GM12801 (cell line): Measurements from ENCODE around the gene SCIMP.

Experiments
- TF ChIP-seq, protein P1 (sequence below): IDR thresholded peaks from one replicate; pipeline ENCODE4 v1.5.1; 2011; ENCODE audit warnings: control low read depth; ENCODE audit not compliant: insufficient read length; ENCODE audit errors: extremely low read depth

Gene SCIMP

DNA sequence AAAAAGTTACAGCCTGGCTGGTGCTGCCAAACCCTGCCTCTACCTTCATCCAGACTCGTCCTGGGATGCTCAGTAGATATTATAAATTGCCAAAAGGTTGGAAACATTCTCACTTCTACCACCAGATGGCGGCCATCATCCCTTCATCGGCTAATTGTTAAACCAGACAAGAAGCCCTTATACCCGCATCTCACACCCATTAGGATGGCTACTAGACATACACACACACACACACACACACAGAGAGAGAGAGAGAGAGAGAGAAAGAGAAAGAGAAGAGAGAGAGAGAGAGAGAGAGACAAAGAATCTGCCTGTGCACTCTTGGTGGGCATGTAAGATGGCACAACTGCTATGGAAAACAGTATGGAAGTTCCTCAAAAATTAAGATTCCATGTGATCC lies 15.0 kb upstream of the SCIMP start:
- TF ChIP-seq, protein P1, sequence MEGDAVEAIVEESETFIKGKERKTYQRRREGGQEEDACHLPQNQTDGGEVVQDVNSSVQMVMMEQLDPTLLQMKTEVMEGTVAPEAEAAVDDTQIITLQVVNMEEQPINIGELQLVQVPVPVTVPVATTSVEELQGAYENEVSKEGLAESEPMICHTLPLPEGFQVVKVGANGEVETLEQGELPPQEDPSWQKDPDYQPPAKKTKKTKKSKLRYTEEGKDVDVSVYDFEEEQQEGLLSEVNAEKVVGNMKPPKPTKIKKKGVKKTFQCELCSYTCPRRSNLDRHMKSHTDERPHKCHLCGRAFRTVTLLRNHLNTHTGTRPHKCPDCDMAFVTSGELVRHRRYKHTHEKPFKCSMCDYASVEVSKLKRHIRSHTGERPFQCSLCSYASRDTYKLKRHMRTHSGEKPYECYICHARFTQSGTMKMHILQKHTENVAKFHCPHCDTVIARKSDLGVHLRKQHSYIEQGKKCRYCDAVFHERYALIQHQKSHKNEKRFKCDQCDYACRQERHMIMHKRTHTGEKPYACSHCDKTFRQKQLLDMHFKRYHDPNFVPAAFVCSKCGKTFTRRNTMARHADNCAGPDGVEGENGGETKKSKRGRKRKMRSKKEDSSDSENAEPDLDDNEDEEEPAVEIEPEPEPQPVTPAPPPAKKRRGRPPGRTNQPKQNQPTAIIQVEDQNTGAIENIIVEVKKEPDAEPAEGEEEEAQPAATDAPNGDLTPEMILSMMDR, result no peak

DNA sequence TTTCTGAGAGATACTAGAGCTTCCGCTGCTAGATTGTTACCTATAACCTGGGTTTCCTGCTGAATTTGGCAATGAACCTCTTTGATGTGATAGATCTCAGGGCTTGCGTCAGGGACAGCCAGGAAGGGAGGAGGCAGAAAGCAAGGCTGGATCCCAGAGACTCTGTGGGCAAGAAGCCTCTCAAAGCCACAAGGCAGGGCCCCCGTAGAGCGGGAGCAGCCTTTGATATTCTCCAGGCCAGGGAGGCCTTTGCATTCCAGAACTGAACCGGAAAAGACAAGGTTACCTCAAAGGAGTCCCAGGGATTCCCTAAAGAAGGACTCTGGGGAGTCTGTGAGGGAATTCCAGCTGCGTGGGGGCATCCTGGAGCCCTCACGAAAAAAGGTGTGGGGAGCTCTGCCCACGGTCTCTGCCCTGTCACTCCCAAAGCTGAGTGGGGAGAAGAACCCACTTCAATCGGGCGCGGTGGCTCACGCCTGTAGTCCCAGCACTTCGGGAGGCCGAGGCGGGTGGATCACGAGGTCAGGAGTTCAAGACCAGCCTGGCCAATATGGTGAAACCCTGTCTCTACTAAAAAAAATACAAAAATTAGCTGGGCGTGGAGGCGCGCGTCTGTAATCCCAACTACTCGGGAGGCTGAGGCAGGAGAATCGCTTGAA lies 14.3 kb upstream of the SCIMP start:
- TF ChIP-seq, protein P1, result no peak

GRCh38 chr17:5247621-5248020 lies 13.0 kb upstream of the SCIMP start:
- TF ChIP-seq, protein P1, result no peak

DNA sequence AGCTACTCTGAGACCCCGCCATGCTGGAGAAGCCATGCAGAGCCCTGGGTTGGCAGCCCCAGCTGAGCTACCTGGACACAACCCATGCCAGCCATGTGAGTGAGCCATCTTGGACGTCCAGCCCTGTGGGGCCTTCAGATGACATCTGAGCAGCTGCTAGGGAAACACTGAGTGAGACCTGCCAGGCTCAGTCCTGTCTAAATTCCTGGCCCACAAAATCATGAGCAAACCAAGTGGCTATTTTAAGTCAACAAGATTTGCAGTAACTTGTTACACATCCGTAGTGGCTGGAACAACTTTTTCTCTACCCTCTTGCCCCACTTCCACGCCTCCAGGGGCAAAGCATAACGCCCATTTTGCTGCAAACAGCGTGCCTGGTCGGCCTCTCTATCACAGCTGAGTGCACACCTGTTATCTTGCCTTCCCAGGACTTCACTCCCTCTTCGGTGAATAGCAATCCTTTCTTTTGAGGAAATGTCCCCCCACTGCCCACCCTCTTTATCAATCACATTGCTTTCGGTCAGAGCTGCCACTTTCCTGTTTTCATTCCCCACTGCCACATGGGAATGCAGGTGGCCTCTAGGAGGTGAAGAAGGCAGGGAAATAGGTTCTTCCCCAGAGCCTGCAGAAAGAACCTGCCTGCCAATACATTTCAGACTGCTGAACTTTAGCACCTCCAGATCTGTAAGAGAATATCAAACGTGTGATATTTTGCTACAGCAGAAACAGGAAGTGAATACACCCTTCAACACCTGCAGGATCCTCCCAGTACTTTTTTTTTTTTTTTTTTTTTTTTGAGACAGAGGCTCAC lies 7.4 kb upstream of the SCIMP start:
- TF ChIP-seq, protein P1, result no peak

DNA sequence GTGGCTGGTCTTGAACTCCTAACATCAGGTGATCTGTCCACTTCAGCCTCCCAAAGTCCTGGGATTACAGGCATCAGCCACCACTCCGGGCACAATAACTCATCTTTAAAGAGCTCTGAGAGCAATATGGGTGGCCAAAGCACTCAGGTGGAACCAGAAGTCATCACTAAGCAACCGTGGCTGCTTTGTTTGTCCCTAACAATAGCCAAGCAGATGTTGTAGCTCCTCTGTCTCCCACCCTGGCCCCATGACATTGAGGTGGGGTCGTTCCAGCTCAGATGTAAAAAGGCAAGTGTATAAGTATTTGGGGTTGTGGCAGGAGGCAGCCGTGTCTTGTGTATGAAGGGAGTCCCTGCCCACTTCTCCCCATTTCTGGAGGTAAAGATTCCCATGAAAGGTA lies 3.7 kb upstream of the SCIMP start:
- TF ChIP-seq, protein P1, result no peak

- TF ChIP-seq, protein P1, result peak; percentile 68
These were observed 2.9 kb upstream of the SCIMP start for GRCh38 chr17:5237541-5238016.

DNA sequence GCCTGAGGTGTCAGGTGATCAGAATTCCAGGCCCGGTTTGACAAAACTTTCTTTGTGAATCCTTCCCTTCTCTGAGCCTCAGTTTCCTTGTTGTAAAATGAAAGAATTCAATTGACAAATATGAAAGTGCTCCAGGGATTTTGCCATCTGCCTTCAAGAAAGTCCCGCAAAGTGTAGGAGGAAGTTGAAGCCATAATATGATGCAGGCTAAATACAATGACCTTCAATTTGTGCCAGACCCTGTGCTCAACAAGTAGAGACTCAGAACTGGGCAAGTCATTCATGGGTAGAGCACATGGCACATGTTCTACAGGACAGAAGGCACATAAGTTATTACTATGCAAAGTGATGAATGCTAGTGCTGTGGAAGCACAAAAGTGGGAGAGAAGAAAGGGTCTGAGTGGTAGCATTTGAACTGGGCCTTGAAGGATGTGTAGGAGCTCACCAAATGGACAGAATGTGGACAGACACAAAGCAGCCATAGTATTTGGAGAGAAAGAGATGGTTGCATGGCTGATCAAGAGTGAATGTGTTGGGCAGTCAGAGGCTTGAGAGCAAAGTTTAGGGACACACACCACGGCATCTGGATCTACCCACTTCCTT lies 2.4 kb upstream of the SCIMP start:
- TF ChIP-seq, protein P1, result no peak
